GM10847 (cell line): ENCODE data around the gene DENND5B.

ENCODE experiments used
- POLR2A ChIP-seq: IDR thresholded peaks from 2 replicates; pipeline ENCODE4 v1.6.1; 2011; ENCODE audit not compliant: insufficient read length; ENCODE audit errors: extremely low read depth

Gene DENND5B

DNA sequence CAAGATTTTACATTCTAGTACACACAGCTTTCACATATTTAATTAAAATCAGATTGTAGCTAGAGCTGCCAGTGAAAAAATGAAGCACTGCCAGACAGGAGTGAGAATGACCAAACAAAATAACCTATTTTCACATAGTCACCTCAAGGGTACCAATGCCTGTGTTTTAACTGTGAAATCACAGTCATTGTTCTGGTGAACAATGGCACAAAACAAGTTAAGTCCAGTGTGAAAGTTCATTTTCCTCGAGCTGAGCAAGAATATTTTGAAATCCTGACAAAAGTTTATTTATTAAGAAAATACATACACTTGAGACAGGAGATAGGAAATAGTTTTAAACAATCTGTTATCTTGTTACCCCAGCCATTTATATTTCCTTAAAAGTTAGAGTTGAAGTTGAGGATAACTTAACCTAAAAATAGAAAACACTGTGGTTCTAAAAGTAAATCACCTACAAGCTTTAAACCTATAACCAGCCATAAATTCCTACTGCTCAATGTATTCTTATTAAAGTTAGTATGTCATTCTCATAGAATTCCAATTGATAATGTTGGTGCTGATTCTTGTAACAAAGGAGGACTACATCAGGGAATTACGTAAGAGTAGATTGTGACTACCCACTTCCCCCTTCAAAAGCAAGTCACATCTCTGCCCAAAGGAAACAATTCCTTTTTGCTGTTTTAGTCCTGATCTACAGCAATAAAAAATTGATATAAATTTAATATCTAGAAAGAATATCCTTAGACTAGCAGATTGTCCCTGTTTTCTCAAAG is 15.9 kb downstream of the DENND5B start:
- no peak for TF ChIP-seq POLR2A

DNA sequence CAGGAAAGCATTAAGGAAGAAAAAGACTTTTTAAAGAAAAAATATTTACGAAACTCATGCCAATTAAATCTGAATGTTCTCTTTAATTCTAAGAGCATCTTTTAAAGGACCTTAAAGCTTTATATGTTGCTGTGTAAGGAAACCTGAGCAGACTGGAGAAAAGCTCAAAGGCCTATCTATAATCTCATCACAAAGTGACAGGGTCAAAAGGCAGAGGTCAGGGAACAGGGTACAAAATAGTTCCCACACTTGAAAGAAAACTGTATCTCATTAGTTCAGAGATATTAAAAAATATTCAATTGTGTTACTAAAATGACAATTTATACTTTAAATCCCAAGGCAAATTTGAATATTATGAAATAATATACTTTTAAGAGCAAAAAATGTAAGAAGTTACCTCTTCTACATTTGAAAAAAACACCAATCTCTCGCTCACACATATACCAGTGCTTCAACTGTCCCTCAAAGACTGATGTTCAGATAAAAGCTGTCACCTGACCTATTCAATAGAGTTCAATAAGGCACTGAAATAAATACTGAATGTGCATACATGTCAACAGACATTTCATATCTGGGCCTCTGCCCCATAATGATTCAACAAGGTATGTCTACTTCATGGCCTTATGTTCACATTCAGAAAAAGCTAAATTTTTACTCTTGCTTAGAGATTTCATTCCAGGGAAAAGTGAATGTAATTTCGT is 17.9 kb downstream of the DENND5B start:
- no peak for TF ChIP-seq POLR2A

DNA sequence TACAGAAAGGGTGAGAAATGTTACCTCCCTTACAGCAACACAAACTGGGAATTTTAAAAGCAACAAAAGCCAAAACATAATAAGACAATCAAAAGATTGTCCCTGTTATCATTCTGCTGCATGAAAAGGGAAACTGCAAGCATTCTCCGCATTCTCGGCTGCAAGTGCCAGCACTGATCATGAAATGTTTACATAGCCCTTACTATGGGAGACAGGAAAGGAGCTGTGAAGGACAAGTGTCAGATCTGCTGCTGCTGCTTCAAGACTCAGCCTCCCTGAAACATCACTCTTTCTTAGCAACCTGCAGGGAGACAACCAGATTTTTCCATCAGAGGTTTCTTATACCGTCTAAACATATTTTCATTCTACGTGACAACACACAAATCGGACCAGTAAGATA is 20.1 kb downstream of the DENND5B start:
- TF ChIP-seq POLR2A, result no peak

DNA sequence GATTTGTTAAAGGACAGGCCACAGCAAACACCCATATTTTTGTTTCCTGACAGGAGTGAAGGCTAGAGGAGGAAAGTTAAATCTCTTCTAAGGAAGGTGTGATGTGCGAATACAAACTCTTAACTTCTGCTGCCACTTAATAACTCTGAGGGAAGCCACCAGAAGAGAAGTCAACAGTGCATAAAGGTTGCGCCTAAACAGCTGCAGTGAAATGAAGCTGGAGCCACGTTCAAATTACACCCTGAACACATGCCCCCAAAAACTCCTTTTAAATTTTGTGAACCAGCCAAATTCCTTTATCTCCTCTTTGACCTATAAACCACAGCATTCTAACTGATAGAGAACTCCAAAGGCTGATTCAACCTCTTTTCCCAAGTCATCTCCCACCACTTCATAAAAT is 22.4 kb downstream of the DENND5B start:
- no peak for TF ChIP-seq POLR2A

DNA sequence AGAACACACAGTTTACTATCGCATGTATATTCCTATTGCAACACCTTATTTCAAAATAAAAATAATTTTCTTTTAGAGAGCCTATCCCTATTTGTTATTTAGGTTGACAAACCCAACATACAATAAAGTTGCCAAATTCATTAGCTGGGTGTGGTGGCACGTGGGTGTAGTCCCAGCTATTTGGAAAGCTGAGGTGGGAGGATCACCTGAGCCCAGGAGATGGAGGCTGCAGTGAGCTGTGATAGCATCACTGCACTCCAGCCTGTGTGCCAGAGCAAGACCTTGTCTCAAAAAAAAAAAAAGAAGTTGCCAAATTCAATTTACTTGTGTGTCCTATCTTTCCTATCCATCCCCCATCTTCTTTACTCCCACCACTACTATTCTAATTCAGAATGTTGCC is 23.9 kb downstream of the DENND5B start:
- TF ChIP-seq POLR2A, result no peak

DNA sequence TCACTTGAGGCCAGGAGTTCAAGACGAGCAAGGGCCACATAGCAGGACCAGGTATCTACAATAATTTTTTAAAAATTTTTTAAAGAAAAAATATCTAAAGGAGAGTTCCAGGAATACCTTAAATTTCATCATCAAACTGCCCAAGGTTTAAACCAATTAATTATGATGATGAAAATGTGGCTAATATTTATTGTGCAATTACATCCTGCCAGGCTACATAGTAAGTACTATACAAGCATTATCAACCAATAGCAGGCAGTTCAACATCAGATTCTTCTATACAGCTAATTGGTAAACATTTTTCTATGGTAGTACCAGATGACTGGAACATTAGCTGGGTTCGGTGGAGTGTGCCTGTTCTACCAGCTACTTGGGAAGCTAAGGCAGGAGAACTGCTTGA is 24.4 kb downstream of the DENND5B start:
- TF ChIP-seq POLR2A, result no peak

DNA sequence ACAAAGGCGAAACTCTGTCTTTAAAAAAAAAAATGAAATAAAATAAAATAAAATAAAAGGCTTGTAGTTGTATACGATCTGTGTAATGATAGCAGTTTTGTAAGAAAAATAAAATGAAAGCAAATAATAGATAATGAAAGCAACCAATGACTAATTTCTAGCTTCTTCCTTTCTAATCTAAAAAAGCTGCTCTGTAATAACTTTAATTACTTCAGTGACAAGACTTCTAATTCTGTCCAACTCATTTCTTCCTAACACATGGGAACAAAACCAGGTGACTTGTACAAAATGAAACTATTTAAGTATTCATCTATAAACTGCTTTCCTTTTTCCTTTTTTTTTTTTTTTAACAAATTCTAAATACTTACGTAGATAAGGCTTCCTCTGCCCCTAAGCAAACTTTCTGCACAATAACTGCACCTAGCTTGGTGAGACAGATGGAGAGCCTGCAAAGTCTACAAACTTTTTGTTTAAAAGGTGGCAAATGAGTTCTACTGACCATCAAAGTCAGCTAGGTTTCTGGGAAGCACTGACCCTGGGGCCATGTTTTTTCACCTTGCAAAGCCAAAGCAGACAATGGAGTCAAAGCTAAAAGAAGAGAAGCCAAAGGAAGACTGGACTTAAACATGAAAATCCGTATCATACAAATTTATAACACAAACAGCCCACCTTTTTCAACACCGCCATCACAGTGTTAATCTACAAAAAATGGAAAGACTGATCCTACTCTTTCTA is 28.2 kb downstream of the DENND5B start:
- no peak for TF ChIP-seq POLR2A

DNA sequence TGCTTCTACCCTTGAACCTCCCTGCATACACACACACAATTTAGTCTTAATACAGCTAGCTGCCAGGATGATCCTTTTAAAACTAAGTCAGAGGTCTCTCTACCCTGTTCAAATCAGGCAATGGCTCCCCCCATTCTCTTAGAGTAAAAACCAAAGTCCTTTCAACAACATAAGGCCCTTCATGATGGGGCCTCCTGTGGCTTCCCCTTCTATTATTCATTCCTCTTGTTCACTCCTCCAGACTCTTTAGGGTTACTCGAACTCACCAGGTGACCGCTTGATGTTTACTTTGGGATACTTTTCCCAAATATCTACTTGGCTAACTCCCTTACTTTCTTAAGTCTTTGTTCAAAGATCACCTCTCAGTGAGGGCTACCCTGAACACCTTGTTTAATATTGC is 30.4 kb downstream of the DENND5B start:
- TF ChIP-seq POLR2A, result no peak

DNA sequence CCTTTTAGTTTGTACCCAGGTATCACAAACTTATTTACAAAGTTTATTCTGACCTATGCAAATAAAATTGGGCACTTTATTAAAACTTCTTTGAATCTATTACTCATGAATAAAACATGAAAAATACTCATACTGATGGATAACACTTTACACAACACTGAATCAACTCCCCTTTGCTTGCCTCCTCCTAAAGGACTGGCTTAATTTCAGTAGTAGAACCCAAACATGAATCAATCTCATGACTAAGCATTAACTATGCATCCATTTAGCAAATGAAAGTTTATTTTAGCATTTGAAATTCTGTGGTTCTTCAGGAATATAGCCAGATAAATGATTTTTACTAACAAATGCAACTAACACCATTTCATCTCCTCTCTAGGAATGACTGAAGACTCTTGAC is 32.4 kb downstream of the DENND5B start:
- TF ChIP-seq POLR2A, result no peak

DNA sequence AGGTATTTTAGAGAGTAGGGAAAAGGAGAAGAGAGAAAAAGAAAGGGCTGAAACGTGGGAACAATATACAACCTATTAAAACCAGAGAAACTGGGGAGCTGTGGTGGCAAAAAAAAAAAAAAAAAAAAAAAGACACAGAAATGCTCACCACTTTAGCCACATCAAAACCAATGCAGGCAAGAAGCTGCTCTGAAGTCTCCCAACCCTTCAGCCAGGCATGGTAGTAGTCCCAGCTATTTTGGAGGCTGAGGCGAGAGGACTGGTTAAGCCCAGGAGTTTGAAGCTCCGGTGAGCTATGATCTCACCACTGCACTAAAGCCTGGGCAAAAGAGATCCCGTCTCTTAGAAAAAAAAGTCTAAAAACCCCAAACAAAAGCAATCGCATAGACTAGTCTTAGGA is 33.2 kb downstream of the DENND5B start:
- TF ChIP-seq POLR2A, result no peak

DNA sequence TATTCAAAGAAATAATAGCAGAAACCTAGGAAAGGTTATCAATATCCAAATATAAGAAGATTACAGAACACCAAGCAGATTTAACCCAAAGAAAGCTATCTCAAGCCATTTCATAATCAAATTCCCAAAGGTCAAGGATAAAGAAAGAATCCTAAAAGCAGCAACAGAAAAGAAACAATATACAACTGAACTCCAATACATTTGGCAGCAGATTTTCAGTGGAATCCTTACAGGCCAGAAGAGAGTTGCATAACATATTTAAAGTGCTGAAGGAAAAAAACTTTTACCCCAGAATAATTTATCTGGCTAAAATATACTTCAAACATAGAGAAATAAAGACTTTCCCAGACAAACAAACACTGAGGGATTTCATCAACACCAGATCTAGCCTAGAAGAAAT is 54.3 kb downstream of the DENND5B start:
- TF ChIP-seq POLR2A, result no peak

DNA sequence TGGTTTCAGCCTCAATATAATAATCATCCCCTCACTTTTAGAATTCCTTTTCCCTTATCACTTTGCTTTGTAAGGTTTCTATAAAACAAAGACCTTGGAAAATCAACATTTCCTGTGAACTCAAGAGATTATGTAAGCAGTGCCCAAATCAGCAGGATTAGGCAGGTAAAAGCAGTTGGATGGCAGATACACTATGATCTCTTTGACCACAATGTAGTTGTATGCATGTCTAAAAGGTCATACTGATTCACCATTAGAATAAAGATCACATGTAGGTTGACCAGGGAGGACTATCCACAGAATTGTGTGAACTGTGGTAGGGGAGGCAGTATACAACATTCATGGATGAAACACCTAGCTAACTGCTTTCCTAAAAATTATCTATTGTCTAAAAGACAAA is 57.5 kb downstream of the DENND5B start:
- no peak for TF ChIP-seq POLR2A

DNA sequence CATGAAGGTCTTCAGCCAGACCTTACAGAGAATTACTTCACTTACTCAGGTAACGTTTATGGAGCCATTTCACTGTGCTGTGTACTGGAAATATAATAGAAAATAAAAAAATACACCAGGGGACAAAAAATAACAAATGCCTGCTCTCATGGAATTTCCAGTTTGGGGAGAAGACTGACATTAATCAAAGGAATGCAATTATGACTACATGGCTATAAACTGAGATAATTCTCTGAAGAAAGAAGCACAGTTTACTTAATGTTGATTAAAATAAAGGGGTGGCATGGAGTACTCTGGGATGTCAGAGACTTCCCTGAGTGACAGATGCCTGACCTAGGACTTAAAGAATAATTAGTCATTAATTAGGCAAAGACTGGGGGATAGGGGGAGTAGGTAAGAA is 59.0 kb downstream of the DENND5B start:
- TF ChIP-seq POLR2A, result no peak

DNA sequence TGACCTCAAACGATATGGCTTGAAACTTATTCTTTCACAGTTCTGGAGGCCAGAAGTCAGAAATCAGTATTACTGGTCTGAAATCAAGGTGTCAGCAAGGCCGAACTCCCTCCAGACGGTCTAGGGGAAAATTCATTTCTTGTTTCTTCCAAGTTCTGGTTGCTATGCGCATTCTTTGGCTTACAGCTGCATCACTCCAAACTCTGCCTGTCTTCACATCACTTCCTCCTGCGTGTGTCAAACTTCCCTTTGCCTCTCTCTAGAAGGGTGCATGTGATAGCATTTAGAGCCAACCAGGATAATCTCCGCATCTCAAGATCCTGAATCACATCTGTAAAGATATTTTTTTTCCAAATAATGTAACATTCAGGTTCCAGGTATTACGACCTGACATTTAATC is 62.8 kb downstream of the DENND5B start:
- no peak for TF ChIP-seq POLR2A

DNA sequence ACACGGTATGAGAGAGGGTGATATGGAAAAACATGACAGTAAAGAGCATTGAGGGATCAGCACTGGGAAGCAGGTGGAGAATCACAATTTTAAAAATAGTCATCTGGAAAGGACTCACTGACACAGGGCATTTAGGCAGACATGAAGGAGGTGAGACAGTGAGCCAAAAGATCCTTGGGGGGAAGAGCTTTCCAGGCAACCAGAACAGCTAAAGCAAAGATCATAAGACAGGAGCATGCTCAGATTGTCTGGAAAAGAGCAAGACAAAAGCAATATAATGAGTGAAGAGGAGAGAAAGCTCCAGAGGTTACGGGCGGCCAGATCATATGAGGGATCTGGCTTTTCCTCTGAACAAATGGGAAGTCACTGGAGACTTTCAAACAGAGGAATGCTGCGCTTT is 63.9 kb downstream of the DENND5B start:
- TF ChIP-seq POLR2A, result no peak

DNA sequence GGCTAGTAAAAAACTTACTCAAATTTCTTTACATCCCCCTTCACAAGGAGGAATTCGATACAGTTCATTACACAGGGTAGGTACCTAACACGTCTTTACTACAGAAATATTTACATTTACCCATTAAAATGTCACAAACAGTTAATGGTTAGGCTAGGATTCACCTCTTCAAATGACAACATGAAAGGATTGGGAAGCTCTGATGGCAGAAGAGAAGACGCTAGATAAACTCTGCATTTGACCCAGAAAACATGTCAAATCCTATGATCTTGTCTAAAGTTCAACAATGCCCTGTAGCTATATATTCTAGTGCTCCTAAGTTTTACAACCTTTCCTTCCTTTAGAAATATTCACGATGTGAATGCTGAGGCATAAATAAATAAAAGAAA is 64.8 kb downstream of the DENND5B start:
- no peak for TF ChIP-seq POLR2A

DNA sequence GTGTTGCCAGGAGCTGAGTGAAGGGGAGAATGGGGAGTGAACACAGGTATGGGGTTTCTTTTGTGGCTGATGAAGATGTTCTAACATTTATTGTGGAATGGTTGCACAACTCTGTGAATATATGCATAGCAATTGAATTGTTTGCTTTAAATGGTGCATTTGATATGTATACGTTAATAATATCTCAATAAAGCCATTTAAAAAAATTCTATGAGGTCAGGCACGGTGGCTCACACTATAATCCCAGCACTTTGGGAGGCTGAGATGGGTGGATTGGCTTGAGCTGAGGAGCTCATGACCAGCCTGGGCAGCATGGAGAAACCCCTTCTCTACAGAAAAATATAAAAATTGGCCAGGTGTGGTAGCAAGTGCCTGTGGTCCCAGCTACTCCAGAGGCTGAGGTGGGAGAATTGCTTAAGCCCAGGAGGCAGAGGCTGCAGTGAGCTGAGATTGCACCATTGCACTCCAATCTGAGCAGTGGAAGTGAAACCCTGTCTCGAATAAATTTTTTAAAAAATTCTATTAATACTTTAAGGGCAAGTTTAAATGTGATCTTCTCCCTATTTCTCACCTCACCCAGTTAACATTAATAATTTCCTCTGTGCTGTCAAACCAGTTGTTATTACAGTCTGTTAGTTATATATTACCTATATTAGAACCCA is 65.3 kb downstream of the DENND5B start:
- TF ChIP-seq POLR2A, result no peak
